GM21717 (cell line): ENCODE measurements around the gene APOL3.
"Not testable (repeated sequence)": the region's sequence is repeated elsewhere in the genome, so short reads cannot be mapped to it uniquely, and the experiment has no call there.

ENCODE experiments used
- ATAC-seq: cut with Tn5 transposase; IDR thresholded peaks from one replicate; pipeline ENCODE4 v1.9.1; 2021; ENCODE audit warnings: mild to moderate bottlenecking, moderate library complexity; ENCODE audit not compliant: unreplicated experiment

APOL3 gene, protein sequence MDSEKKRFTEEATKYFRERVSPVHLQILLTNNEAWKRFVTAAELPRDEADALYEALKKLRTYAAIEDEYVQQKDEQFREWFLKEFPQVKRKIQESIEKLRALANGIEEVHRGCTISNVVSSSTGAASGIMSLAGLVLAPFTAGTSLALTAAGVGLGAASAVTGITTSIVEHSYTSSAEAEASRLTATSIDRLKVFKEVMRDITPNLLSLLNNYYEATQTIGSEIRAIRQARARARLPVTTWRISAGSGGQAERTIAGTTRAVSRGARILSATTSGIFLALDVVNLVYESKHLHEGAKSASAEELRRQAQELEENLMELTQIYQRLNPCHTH

DNA sequence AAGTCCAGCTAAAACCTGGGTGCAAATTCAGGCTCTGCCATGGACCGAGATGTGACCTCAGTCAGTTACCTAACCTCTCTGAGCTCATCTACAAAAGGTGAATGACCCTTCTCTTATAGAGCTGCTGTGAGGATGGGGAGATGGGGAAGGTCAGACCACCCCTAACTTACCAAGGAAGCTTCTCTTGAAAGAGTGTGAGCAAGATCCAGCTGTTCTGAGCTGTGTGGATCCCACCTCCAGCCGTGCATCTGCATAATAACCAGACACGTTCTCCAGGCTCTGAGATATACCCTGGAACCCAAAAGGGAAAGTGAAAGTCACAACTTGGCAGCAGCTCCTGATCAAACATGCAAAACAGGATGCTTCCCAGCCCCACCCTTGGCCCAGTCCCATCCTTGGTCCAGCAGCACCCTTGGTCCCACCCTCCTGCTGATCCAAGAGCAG, at the start of gene APOL3:
Gene APOL3, minus strand, starts transcription at position 257 of the 444 bp plus-strand sequence. CDS start 11,700 bp downstream, outside the sequence.
- ATAC-seq, result no peak

DNA sequence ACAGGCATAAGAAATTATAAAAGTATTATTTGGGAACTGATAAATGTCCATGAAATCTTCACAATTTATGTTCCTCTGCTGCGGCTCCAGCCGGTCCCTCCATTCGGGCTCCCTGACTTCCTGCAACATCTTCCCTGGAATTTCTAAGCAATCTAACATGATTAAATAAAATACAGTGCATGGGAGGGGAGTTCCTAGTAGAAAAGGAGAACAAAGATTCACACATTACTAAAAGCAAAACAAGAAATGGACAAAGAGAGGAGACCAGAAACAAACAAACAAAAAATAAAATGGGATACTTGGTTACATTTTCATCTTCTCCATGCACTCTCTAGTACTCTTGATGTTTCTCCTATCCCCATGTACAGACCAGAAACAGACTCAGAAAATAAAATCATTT, 49.7 kb upstream of the APOL3 start:
- no peak for ATAC-seq

DNA sequence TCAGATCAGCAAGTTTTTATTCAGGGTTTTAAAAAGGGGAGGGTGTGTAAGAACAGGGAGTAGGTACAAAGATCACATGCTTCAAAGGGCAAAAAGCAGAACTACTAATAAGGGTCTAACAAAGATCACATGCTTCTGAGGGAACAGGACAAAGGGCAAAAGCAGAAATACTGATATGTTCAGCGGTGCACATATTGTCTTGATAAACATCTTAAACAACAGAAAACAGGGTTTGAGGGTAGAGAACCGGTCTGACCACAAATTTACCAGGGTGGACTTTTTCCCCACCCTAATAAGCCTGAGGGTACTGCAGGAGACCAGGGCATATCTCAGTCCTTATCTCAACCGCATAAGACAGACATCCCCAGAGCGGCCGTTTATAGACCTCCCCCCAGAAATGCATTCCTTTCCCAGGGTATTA, 48.9 kb upstream of the APOL3 start:
- not testable (repeated sequence) for ATAC-seq

DNA sequence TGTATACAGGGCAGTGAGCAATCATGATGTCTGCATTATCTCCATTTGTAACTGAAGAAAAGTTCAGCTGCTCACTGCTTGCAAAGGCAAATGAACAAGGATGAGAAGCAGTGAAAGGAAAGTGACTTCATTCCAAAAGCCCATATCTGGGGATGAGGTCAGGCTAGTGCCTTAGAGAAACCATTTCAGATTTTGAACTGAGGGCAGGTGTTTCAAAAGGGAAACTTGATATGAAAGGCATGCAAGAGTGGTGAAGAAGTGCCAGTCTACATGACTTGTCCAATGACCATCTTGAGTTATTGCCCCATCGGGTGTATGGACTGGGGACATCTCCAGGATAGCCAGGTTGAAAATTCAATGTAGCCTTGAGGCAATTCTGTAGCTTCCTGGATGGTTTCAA, 48.4 kb upstream of the APOL3 start:
- ATAC-seq, result no peak

DNA sequence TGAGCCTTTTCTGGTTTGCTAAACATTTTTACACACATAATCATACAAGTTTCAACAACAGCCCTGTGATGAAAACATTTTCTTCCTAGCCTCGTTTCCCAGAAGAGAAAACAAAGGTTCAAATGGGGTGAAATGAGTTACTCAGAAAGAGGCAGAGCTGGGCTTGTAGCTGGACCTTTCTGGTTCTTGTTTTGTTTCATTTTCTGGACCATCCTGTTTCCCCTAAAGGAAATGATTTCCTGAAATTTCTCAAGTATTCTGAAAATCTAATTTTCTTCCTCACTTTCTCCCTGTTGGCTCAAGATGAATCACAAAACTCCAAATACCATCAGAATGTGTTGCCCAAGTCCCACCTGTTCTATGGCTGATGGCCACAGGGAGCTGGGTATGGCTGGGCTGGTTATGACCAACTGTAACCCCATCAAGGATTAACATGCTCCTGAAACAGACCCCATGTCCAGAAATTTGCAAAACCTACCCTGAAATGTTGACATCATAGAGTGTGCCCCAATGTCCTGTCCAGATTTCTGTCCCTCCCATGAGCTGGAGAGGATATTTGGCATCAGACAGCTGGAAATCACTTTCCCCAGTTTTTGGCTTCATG, 47.7 kb upstream of the APOL3 start:
- ATAC-seq, result no peak

DNA sequence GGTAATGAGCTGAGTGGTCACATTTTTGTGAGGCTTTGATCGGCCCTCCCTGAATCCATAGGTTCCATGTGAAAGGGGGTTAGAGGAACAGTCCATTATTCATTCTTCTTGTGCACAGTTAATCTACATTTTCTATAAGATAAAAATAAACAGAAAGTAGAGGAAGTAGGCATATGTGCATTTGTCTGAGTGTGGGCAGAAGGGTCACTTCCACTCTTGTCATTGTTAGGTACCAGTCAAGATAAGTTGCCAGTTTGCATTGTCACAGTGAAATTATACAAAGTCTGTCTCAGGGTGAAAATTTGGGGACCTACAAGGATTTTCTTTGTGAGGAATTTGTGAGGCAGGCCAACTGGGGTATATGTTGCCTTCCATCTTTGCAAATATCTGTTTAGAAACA, 45.7 kb upstream of the APOL3 start:
- ATAC-seq, result no peak

DNA sequence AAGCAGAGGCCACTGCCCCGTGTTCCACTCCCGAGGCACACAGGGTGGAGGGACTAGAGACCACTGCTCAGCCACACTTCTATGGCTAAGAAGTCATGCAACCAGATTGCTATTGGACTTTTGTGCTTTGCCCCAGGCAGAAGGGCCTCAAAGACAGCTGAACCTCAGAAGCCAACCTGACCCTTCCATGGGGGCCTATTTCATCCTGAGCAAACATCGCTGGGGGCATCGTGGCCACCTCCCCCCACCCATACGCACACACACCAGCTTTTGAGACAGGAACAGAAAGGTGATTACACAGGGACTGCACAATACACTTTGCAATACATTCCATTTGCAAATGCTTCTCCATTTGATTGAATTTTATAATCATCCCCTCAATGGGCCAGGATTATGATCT, 45.0 kb upstream of the APOL3 start:
- not testable (repeated sequence) for ATAC-seq

DNA sequence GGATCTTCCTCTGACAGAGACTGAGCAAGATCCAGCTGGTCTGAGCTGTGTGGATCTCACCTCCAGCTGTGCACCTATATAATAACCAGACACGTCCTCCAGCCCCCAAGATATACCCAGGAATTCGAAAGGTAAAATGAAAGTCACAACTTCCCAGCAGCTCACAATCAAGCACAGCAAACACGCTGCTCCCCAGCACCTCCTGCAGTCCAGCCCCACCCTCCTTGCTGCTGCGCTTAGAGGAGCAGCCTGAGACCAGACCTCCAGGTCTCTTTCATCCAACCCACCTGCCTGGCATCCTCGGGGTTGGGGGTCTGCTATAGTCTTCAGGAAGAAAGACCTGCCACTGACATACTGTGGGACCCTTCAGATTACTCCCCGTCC, 44.1 kb upstream of the APOL3 start:
- ATAC-seq, result no peak

DNA sequence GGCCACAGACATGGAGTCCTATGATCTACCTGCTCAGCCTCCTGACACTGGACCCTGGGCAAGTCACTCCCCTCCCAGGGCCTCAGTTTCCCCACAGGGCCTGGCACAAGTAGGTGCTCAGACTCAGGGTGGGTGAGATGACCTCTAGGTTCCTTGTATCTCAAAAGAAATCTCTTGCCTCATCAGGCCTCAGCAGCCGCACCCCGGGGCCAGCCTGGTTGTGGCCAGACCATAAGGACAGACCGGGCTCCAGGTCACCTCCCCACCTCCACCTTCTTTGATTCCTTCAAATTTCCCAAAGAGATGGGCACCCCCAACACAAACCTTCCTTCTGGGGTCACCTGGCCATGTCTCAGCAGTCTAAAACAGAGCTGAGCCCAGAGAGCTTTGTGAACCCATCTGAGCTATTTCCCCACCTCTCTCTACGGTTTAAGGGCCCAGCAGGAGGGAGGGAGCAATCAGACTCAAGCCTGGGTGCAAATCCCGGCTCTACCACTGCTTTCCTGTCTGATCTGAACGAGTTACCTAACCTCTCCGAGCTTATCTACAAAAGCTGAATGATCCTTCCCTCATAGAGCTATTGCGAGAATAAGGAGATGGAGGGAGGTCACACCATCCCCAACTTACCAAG, 43.6 kb upstream of the APOL3 start:
- ATAC-seq, result no peak

DNA sequence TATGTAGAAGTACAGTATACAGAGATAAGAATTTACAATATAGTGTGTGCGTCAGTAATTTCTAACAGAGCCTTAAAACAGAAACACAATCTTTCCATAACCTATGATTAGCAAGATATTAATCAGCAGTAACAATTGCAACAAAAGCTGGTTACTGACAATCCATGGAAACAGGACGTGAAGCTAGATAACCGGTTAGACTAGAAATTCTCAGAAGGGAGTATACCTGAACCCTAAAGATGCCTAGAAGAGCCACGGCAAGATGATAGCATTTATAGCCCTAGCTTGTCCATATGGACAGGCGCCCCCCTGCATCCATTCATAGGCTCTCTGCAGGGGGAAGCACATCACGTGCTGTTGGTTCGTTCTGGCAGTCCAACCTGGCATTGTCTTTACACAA, 42.9 kb upstream of the APOL3 start:
- ATAC-seq, result not testable (repeated sequence)

DNA sequence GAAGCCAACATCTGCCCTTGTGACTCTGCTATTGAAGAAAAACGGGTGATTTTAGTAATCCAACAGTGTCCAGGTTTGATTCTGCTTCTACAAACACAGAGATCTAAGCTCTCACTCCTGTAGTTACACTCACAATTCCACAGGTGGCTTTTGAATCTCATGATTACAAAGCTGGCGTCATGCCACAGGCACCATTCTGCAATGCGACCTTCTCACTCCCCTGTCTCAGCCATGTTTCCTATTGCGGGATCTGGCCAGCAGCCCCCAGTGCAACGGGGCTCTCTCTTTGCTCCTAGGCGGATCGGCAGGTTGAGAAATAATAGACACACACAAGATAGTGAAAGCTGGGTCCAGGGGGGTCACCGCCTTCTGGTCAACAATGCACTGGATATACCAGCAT, 42.4 kb upstream of the APOL3 start:
- not testable (repeated sequence) for ATAC-seq

DNA sequence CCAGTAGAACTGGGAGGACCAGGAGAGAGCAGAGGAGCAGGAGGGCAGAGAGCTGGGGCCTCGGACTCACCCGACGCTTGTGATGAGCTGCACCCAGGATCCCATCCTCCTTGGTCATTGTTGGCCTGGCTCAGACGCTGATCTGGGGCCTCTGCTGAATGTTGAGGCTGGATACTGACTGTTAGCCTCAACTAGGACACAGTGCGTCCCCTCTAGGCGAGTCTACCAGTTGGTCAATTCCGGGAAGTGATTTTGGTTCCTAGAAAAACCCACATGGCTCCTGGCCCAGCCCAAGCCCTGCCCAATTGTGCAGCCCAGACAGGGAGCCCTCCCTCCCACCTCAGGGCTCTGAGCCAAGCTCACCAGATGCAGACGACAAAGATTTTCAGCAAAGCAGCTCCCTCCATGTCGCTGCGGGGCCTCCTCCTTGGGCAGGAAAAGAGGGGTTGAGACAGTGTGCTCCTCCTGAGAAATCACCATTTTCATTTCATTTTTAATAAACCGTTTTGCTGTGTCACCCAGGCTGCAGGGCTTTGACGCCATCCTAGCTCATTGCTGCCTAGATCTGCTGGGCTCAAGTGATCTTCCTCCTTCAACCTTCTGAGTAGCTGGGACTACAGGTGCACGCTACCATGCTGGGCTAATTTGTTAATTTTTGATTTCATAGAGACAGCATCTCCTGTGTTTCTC, 41.2 kb upstream of the APOL3 start, which contains the start of gene APOL4:
Gene APOL4, minus strand, starts transcription at position 180 of the 690 bp plus-strand sequence. Its CDS starts 75 bp downstream, at position 105.
- ATAC-seq, result no peak

DNA sequence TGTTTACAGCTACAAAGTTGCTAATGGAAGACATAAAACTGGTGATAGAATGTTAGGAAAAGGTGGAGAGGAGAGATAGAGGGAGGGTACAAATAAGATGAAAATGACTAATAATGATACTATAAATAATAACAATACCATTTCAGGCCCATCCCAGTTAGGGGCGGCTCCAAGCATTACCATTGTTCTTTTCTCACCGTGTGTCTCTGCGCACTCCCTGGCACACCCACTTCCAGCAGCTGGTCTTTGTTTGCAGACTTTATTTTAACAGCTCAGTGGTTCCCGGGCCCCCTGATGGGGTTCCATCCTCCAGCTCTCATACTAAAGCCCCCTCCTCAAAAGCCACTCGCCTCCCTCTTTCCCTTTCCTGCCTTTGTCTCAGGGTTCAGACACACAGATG, 40.5 kb upstream of the APOL3 start:
- ATAC-seq, result not testable (repeated sequence)

DNA sequence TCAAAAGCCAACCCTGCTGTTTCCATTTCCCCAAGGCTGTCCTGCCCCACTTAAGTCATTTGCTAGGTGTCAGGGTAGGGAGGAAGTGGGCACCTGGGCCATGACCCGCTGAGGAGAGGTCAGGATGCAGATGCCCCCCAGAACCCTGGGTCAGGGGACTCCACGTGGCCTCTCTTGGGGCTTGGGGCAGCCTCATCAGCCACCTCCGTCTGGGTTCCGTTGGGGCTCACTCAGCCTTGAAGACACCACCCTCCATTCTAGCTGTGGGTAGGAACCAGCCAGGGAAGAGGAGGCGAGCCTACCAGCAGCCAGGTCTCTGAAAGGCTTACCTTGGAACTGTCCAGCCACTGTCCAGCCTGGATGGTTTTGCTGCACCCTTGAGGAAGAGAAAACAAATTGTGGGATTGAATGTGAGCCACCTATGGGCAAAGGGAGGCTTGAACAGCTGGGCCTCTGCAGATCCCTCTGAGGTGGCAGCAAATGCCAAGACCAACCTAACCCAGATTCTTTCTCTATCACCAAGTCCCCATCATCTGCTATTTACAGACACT, 38.5 kb upstream of the APOL3 start:
- ATAC-seq, result no peak

DNA sequence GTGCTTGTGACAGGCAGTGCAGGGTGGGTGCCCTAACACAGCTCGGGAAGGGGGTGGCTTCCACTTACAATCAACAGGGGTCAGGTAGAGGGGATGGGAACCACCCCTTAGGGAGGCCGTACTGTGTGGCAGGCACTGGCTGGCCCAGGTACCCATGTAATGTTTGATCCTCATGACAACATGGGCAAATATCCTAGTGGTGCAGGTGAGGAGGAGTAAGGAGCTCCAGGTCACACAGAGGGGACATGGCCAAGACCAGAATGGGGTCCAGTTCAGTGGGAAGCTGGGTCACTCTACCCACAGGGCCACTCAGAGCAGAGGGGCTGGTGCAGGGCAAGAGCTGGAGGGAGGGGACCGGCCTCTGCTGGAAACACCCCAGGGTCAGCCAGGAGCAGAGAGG, 38.0 kb upstream of the APOL3 start:
- no peak for ATAC-seq

DNA sequence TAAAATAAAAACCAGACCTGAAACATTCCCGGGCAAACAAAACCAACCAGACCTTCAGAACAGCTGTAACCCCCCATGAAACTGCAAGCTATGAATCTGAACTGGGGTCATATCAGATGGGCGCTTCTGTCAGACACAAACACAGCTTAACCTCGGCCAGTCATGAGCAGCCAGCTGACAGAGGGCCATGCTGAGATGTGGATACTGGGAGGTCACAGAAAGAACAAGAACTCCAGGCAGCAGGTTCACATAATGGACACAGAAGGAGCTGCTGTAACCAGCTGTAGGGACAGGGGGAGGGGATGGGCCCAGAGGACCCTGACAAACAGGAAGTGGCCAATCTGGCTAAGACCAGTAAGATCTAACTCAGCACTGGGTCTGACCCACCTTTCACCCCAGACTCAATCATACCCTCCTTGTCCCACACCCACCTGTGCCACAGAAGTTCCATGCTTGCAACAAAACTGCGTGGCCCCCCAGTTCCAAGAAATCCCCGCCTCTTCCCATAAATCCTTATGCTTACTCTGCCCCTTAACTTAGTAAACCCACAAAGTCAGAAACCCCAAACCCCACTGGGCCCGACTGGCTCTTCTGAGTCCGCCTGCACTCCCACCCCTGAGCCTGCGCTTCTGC, 37.1 kb upstream of the APOL3 start:
- no peak for ATAC-seq

DNA sequence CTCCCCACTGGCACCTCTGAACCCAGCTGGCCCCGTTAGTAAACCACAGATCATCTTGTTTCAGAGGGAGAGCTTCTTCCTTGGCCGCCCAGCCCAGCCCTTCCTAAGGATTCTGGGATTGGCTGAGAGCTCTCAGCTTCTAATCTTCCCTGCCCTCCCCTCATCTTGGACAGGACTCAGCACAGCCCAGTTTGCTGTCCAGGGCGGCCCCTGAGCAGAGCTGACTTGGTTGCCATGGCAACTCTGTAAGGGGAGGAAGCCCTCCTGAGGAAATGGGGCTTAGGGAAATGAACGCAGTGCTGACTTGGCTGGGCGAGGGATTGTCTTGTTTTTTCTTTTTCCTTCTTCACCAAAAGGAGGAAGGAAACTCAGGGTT, 36.5 kb upstream of the APOL3 start:
- no peak for ATAC-seq

DNA sequence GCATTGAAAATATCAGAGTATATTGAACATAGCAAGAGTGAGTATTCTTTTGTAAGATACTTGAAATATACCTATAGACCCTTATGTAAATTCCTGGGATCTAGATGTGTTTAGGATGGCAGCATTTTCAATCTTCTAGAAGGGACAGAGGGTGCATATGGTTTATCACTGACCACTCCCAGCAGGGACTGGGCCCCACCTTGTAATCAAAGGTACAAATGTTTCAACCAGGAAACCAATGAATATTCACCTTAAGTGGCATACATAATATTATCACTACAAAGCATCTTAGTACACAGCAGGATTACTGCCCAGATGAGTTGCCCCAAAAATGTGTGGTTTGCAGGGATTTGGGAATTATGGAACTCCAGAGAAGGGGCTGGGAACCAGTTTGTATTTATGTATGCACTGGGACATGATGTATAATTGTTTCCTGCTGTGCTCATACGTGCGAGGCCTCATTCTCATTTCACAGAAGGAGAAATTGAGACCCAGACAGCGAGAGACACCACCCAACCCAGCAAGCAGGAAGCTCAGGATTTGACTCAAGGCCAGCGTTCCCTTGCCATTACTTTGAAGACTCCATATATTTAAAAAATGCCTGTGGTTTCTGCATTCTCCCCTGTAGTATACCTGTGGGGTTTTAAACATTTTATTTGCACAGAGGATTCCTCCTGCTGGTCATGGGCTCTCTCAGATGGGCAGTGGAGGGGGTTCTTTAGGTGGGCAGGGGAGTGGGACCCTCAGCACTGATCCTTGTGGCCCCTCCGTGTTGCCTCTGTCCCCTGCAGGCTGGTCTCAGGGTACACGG, 35.9 kb upstream of the APOL3 start:
- ATAC-seq, result no peak

DNA sequence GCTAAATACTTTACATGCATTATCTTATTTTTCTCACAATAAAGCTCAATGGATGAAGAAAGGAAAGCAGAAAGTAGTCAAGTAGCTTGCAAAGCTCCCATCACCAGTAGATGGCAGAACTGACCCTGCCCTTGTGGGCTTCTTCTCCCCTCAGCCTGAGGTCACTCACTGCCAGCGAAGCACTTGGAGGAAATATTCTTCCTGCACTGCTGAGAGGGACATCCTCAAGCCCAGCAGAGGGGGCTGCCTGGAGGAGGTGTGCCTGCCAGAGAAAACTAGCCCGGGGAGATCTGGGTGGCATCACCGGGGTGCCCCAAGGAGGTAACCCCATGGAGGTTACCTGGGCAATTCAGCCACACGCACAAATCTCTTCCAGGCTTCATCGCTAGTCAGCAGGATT, 34.4 kb upstream of the APOL3 start:
- no peak for ATAC-seq

DNA sequence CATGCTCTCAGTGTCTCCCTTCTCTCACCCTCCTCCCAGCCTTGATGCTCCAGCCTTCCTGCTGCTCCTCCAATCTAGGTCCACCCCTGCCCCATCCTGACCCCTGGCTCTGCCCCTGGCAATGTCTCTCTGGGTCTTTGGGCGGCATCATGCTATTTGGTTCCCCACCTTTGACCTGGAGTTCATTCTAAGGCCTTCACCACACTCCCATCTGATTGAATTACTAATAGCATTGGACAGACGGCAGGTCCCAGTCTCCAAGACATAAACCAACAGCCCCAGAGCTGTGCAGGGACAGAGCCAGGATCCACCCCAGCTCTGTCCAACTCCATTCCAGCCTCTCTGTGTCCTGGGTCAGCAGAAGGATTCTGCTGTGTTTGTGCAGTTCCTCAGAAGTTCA, 33.8 kb upstream of the APOL3 start:
- ATAC-seq, result no peak
